ENCODE measurements around the gene ARL6IP1.
A peak's percentile ranks its signal among the peaks of the same experiment; 100 is the strongest.

The ARL6IP1 gene

GRCh38 chr16:18809165-18809564, 7.8 kb upstream of the ARL6IP1 start:
- no peak overlapping the region for H3K4me3 ChIP-seq (ENCODE audit: low read depth, low read length)
- TF ChIP-seq CTCF (IDR thresholded peaks at IDR 0.05; ENCODE audit: low read depth, low read length), result no peak

- no peak overlapping the region for H3K4me3 ChIP-seq (ENCODE audit: low read depth, low read length)
These were observed 4.0 kb upstream of the ARL6IP1 start for GRCh38 chr16:18805257-18805773.

GRCh38 chr16:18804540-18804939, 3.2 kb upstream of the ARL6IP1 start:
- H3K4me3 ChIP-seq (ENCODE audit: low read depth, low read length), result no peak overlapping the region
- TF ChIP-seq CTCF (IDR thresholded peaks at IDR 0.05; ENCODE audit: low read depth, low read length), result no peak

More at GRCh38 chr16:18805257-18805773, 4.0 kb upstream of the ARL6IP1 start:
- no peak for TF ChIP-seq CTCF (IDR thresholded peaks at IDR 0.05; ENCODE audit: low read depth, low read length)

GRCh38 chr16:18803569-18804462, 2.5 kb upstream of the ARL6IP1 start:
- H3K4me3 ChIP-seq (ENCODE audit: low read depth, low read length), result no peak overlapping the region
- TF ChIP-seq CTCF (IDR thresholded peaks at IDR 0.05; ENCODE audit: low read depth, low read length), result no peak

- no peak for TF ChIP-seq CTCF (IDR thresholded peaks at IDR 0.05; ENCODE audit: low read depth, low read length)
- no peak overlapping the region for H3K4me3 ChIP-seq (ENCODE audit: low read depth, low read length)
These were observed 1.5 kb upstream of the ARL6IP1 start for GRCh38 chr16:18802767-18803343.

GRCh38 chr16:18800775-18801144, 589 bp downstream of the ARL6IP1 start:
- peak overlapping the region; percentile 91 for H3K4me3 ChIP-seq (ENCODE audit: low read depth, low read length)
- no peak for TF ChIP-seq CTCF (IDR thresholded peaks at IDR 0.05; ENCODE audit: low read depth, low read length)

GRCh38 chr16:18800293-18800692, 1.1 kb downstream of the ARL6IP1 start:
- no peak for TF ChIP-seq CTCF (IDR thresholded peaks at IDR 0.05; ENCODE audit: low read depth, low read length)
- peak overlapping the region; percentile 91 for H3K4me3 ChIP-seq (ENCODE audit: low read depth, low read length)
